ENCODE measurements around the gene GNAO1. TPM values are rescaled to one million over a fixed set of nuclear protein-coding genes. Genes with fewer than 3 reads are reported as not detected.

GNAO1 gene
- polyA plus RNA-seq, 1 donor (not counting 4 experiments of a cell fraction or from before 2014, with no cell fraction given) = 0.13 TPM

GRCh38 chr16:56204816-56205215 is 13.5 kb downstream of the GNAO1 start:
- Histone ChIP-seq H4K20me1 (ENCODE audit: control insufficient read depth, extremely low read depth, insufficient read depth, low read length) (no peaks in the 10 kb centered on the region), H3K27ac (ENCODE audit: control insufficient read depth, insufficient read depth, low read length) (no peak overlapping the region), H2AFZ (ENCODE audit: control insufficient read depth, low read length) (no peak overlapping the region), H3K36me3 (ENCODE audit: control insufficient read depth in 2 of 2, extremely low read depth in 1 of 2, insufficient read depth in 2 of 2, low read length in 2 of 2) (no peaks in the 10 kb centered on the region), H3K4me2 (ENCODE audit: control insufficient read depth, extremely low read depth, insufficient read depth, low read depth, low read length) (no peak overlapping the region), H3K79me2 (ENCODE audit: control insufficient read depth, insufficient read depth, low read length) (no peaks in the 10 kb centered on the region), H3K4me1 (ENCODE audit: control insufficient read depth, extremely low read depth, insufficient read depth, low read length) (peaks cover 5% of the 10 kb centered on the region), H3K27me3 (ENCODE audit: control insufficient read depth, extremely low read depth, insufficient read depth, low read length) (peaks cover 2% of the 10 kb centered on the region), H3K9ac (ENCODE audit: control insufficient read depth, extremely low read depth, insufficient read depth, low read length) (no peak overlapping the region), H3K9me1 (ENCODE audit: control insufficient read depth, extremely low read depth, insufficient read depth, low read length) (no peaks in the 10 kb centered on the region), H3K4me3 (ENCODE audit: control insufficient read depth in 2 of 3, extremely low read depth in 1 of 3, insufficient read depth in 2 of 3, low read depth in 1 of 3, low read length in 3 of 3) (no peak overlapping the region), H3K9me3 (ENCODE audit: control insufficient read depth, low read depth, low read length) (no peaks in the 10 kb centered on the region)
- DNase-seq (ENCODE audit: low read depth, low spot score) = no peak
- FAIRE-seq = no peak
- no peak for TF ChIP-seq CTCF (optimal IDR thresholded peaks at IDR 0.05 in 1 of 3, IDR thresholded peaks at IDR 0.05 in 1 of 3, conservative IDR thresholded peaks at IDR 0.05 in 1 of 3; ENCODE audit: extremely low read depth in 1 of 3, insufficient read depth in 2 of 3, low read length in 3 of 3)
- TF ChIP-seq EZH2 (IDR thresholded peaks at IDR 0.05; ENCODE audit: low read length) = no peak
- dilution Hi-C loops (cut with MboI; ENCODE audit: extremely low pct_ligation_motif_present, low sequenced_read_pairs) = no loop called here

- Histone ChIP-seq H3K9ac (ENCODE audit: control insufficient read depth, extremely low read depth, insufficient read depth, low read length) (no peak overlapping the region), H3K4me3 (ENCODE audit: control insufficient read depth in 2 of 3, extremely low read depth in 1 of 3, insufficient read depth in 2 of 3, low read depth in 1 of 3, low read length in 3 of 3) (no peak overlapping the region), H3K4me2 (ENCODE audit: control insufficient read depth, extremely low read depth, insufficient read depth, low read depth, low read length) (no peak overlapping the region), H3K9me3 (ENCODE audit: control insufficient read depth, low read depth, low read length) (no peaks in the 10 kb centered on the region), H3K9me1 (ENCODE audit: control insufficient read depth, extremely low read depth, insufficient read depth, low read length) (no peaks in the 10 kb centered on the region), H3K27me3 (ENCODE audit: control insufficient read depth, extremely low read depth, insufficient read depth, low read length) (peaks cover 9% of the 10 kb centered on the region), H4K20me1 (ENCODE audit: control insufficient read depth, extremely low read depth, insufficient read depth, low read length) (no peaks in the 10 kb centered on the region), H3K79me2 (ENCODE audit: control insufficient read depth, insufficient read depth, low read length) (no peaks in the 10 kb centered on the region), H3K4me1 (ENCODE audit: control insufficient read depth, extremely low read depth, insufficient read depth, low read length) (peaks cover 5% of the 10 kb centered on the region), H3K27ac (ENCODE audit: control insufficient read depth, insufficient read depth, low read length) (no peak overlapping the region), H2AFZ (ENCODE audit: control insufficient read depth, low read length) (no peak overlapping the region), H3K36me3 (ENCODE audit: control insufficient read depth in 2 of 2, extremely low read depth in 1 of 2, insufficient read depth in 2 of 2, low read length in 2 of 2) (no peaks in the 10 kb centered on the region)
- TF ChIP-seq CTCF (optimal IDR thresholded peaks at IDR 0.05 in 1 of 3, IDR thresholded peaks at IDR 0.05 in 1 of 3, conservative IDR thresholded peaks at IDR 0.05 in 1 of 3; ENCODE audit: extremely low read depth in 1 of 3, insufficient read depth in 2 of 3, low read length in 3 of 3) (no peak), EZH2 (IDR thresholded peaks at IDR 0.05; ENCODE audit: low read length) (no peak)
- FAIRE-seq (no peak), DNase-seq (ENCODE audit: low read depth, low spot score) (no peak)
- dilution Hi-C loops (cut with MboI; ENCODE audit: extremely low pct_ligation_motif_present, low sequenced_read_pairs) = no loop called here
These were observed 15.7 kb downstream of the GNAO1 start for GRCh38 chr16:56206951-56207350.

All from keratinocyte (primary cell).